HG02798 (cell line): Measurements from ENCODE around the gene AK8.

Experiments
- ATAC-seq: cut with Tn5 transposase; IDR thresholded peaks from one replicate; pipeline ENCODE4 v1.9.1; 2021; ENCODE audit warnings: mild to moderate bottlenecking; ENCODE audit not compliant: unreplicated experiment, poor library complexity

The AK8 gene

GRCh38 chr9:132750668-132751067 lies 127.4 kb downstream of the AK8 start:
- ATAC-seq, result no peak

- ATAC-seq, result no peak
Measured at GRCh38 chr9:132749306-132749705, 128.8 kb downstream of the AK8 start.

GRCh38 chr9:132748450-132748849 lies 129.6 kb downstream of the AK8 start:
- ATAC-seq, result no peak

GRCh38 chr9:132745756-132746709 lies 132.1 kb downstream of the AK8 start:
- ATAC-seq, result no peak

GRCh38 chr9:132744881-132745755 lies 133.0 kb downstream of the AK8 start:
- no peak for ATAC-seq

GRCh38 chr9:132743931-132744479 lies 134.1 kb downstream of the AK8 start:
- no peak for ATAC-seq

- no peak for ATAC-seq
Measured at GRCh38 chr9:132742821-132743311, 135.2 kb downstream of the AK8 start.

- ATAC-seq, result no peak
Measured at GRCh38 chr9:132740526-132741309, 137.4 kb downstream of the AK8 start.

- no peak for ATAC-seq
Measured at GRCh38 chr9:132739710-132740310, 138.3 kb downstream of the AK8 start.

- ATAC-seq, result no peak
Measured at GRCh38 chr9:132733260-132733815, 144.7 kb downstream of the AK8 start.

- no peak for ATAC-seq
Measured at GRCh38 chr9:132732326-132733259, 145.5 kb downstream of the AK8 start.

GRCh38 chr9:132731230-132731629 lies 146.9 kb downstream of the AK8 start:
- no peak for ATAC-seq

- ATAC-seq, result no peak
Measured at GRCh38 chr9:132730054-132731033, 147.7 kb downstream of the AK8 start.

GRCh38 chr9:132729235-132729890 lies 148.7 kb downstream of the AK8 start:
- ATAC-seq, result no peak

GRCh38 chr9:132728497-132728896 lies 149.6 kb downstream of the AK8 start:
- no peak for ATAC-seq

GRCh38 chr9:132728071-132728470 lies 150.0 kb downstream of the AK8 start:
- no peak for ATAC-seq
